ENCODE measurements around the gene LYAR. TPM values are rescaled to one million over a fixed set of nuclear protein-coding genes. Genes with fewer than 3 reads are reported as not detected.

LYAR gene
- total RNA-seq, 4 donors from 2014 or later = 9.9 to 26.6 (median 23.1) TPM

DNA sequence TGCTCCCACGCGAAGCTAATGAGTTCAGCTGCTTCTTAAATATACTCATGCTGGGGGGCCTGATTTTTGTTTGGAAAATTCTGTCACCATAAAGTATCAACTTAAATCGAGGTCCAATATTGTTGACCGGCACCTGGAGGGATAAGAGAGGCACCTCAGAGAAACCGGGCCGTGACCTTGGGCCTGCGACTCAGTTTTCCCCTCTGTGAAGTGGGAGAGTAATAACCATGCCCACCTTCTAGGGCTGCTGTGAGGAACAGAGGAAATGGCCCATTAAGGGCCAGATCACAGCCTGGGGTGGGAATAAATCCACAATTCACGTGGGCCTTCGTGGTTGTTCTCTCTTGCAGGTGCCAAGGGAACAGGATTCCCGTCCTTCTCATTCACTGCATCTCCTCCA lies 39.5 kb upstream of the LYAR start:
- DNase-seq (no peak), ATAC-seq (no peak)
- intact Hi-C loops (cut with DNase I; ENCODE audit: low total_unique reads) (no loop called here), in situ Hi-C loops (cut with MboI; ENCODE audit: low sequenced_read_pairs in 4 of 4) (no loop called here)
- TF ChIP-seq, protein P1, sequence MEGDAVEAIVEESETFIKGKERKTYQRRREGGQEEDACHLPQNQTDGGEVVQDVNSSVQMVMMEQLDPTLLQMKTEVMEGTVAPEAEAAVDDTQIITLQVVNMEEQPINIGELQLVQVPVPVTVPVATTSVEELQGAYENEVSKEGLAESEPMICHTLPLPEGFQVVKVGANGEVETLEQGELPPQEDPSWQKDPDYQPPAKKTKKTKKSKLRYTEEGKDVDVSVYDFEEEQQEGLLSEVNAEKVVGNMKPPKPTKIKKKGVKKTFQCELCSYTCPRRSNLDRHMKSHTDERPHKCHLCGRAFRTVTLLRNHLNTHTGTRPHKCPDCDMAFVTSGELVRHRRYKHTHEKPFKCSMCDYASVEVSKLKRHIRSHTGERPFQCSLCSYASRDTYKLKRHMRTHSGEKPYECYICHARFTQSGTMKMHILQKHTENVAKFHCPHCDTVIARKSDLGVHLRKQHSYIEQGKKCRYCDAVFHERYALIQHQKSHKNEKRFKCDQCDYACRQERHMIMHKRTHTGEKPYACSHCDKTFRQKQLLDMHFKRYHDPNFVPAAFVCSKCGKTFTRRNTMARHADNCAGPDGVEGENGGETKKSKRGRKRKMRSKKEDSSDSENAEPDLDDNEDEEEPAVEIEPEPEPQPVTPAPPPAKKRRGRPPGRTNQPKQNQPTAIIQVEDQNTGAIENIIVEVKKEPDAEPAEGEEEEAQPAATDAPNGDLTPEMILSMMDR (IDR thresholded peaks at IDR 0.05 in 4 of 5, conservative IDR thresholded peaks at IDR 0.05 in 1 of 5) = no peak
- TF ChIP-seq POLR2A (IDR thresholded peaks at IDR 0.05) = no peak
- Histone ChIP-seq H3K27ac (no peak overlapping the region), H3K27me3 (no peaks in the 10 kb centered on the region), H3K9me3 (no peaks in the 10 kb centered on the region), H3K36me3 (no peaks in the 10 kb centered on the region), H3K4me3 (no peak overlapping the region), H3K4me1 (no peaks in the 10 kb centered on the region)

DNA sequence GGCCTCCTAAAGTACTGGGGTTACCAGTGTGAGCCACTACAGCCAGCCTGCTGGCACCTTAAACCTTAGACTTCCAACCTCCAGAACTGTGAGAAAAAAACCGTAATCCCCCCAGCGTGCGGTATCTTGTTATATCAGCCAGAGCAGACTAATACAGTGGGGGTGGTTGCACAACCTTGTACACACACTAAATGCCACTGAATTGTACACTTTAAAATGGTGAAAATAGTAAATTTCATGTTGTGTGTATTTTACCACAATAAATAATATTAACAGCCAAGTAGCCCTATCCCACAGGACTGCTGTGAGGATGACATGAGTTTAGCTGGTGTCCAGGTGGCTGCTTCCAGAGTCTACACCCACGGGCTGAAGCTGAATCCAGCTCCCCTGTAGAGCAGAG lies 38.9 kb upstream of the LYAR start:
- Histone ChIP-seq H3K27me3 (no peaks in the 10 kb centered on the region), H3K9me3 (no peaks in the 10 kb centered on the region), H3K4me1 (no peaks in the 10 kb centered on the region), H3K36me3 (no peaks in the 10 kb centered on the region), H3K4me3 (no peak overlapping the region), H3K27ac (no peak overlapping the region)
- in situ Hi-C loops (cut with MboI; ENCODE audit: low sequenced_read_pairs in 4 of 4) = no loop called here
- ATAC-seq = no peak
- no peak for TF ChIP-seq POLR2A (IDR thresholded peaks at IDR 0.05)
- TF ChIP-seq, protein P1 (IDR thresholded peaks at IDR 0.05 in 4 of 5, conservative IDR thresholded peaks at IDR 0.05 in 1 of 5) = no peak
- intact Hi-C loops (cut with DNase I; ENCODE audit: low total_unique reads) = no loop called here
- no peak for DNase-seq

DNA sequence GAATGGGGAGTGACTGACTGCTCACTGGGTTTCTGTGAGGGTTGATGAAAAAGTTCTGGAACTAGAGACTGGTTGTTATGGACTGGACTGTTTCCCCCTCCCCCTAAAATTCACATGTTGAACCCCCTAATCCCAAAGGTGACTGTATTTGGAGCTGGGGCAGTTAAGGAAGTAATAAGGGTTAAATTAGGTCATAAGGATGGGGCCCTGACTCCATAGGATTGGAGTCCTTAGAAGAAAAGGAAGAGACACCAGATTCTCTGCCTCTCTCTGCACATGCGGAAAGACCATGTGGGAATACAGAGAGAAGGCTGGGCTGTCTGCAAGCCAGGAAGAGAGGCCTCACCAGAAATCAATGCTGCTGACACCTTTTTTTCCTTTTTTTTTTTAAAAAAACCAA lies 38.3 kb upstream of the LYAR start:
- Histone ChIP-seq H3K9me3 (no peaks in the 10 kb centered on the region), H3K27ac (no peak overlapping the region), H3K4me1 (no peaks in the 10 kb centered on the region), H3K4me3 (no peak overlapping the region), H3K27me3 (no peaks in the 10 kb centered on the region), H3K36me3 (no peaks in the 10 kb centered on the region)
- ATAC-seq (no peak), DNase-seq (no peak)
- in situ Hi-C loops (cut with MboI; ENCODE audit: low sequenced_read_pairs in 4 of 4) = no loop called here
- TF ChIP-seq, protein P1 (IDR thresholded peaks at IDR 0.05 in 4 of 5, conservative IDR thresholded peaks at IDR 0.05 in 1 of 5) = no peak
- intact Hi-C loops (cut with DNase I; ENCODE audit: low total_unique reads) = no loop called here

DNA sequence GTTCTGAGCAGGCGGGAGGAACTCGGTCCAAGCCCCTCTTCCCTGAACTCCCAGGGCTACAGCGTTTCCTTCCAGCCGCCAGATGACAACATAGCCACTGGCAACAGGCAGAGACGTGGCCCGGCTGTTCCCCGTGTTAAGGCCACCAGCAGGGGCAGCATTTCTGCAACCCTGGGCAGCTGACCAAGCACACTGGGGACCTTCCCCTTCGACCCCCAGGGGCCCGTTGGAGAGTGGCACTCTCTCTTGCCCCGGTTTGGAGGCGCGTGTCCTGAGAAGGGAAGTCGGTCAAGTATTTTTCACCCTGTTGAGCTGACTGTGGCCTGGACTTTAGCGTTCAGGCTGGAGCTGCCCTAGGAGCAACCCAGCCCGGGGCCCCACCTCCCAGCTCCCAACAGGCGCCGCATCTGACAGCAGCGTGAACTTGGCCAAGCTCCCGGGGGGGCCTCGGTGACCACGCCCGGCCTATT lies 37.7 kb upstream of the LYAR start:
- TF ChIP-seq POLR2A (IDR thresholded peaks at IDR 0.05) = no peak
- TF ChIP-seq, protein P1 (IDR thresholded peaks at IDR 0.05 in 4 of 5, conservative IDR thresholded peaks at IDR 0.05 in 1 of 5) = no peak

DNA sequence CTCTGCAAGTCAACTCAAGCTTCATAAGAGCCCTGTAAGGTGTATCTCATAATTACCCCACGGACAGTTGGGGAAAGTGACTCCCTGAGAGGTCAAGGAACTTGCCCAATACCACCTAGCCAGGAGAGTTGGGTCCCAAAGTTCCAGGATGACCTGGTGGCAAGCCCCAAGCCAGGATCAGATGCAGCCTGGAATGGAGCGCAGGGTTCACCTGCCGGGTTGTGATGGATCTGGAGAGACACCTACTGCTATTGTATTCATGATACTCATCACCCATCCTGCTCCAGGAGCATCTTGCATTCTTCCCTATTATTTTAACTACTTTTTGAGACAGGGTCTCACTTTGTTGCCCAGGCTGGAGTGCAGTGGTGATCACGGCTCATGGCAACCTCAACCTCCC lies 36.2 kb upstream of the LYAR start:
- intact Hi-C loops (cut with DNase I; ENCODE audit: low total_unique reads) = no loop called here
- Histone ChIP-seq H3K4me3 (no peak overlapping the region), H3K27ac (no peak overlapping the region), H3K4me1 (no peaks in the 10 kb centered on the region), H3K27me3 (no peaks in the 10 kb centered on the region), H3K9me3 (no peaks in the 10 kb centered on the region), H3K36me3 (peaks cover 0 to 15% of the 10 kb centered on the region in 2 donors)
- ATAC-seq (no peak), DNase-seq (no peak)
- no peak for TF ChIP-seq POLR2A (IDR thresholded peaks at IDR 0.05)
- TF ChIP-seq, protein P1 (IDR thresholded peaks at IDR 0.05 in 4 of 5, conservative IDR thresholded peaks at IDR 0.05 in 1 of 5) = no peak
- in situ Hi-C loops (cut with MboI; ENCODE audit: low sequenced_read_pairs in 4 of 4) = no loop called here

More for the DNA sequence above, 37.7 kb upstream of the LYAR start:
- in situ Hi-C loops (cut with MboI; ENCODE audit: low sequenced_read_pairs in 4 of 4) (no loop called here), intact Hi-C loops (cut with DNase I; ENCODE audit: low total_unique reads) (no loop called here)
- Histone ChIP-seq H3K27me3 (no peaks in the 10 kb centered on the region), H3K4me3 (no peak overlapping the region), H3K36me3 (no peaks in the 10 kb centered on the region), H3K9me3 (no peaks in the 10 kb centered on the region), H3K27ac (no peak overlapping the region), H3K4me1 (no peaks in the 10 kb centered on the region)
- no peak for DNase-seq
- ATAC-seq = no peak

All from gastrocnemius medialis (tissue), 4 donors.